Measurements from ENCODE around the gene DTX4. TPM values are rescaled to one million over a fixed set of nuclear protein-coding genes. Genes with fewer than 3 reads are reported as not detected.

The DTX4 gene
- polyA plus RNA-seq, 1 of the 3 experiments (the other 2 are of a cell fraction), result 0.05 TPM

DNA sequence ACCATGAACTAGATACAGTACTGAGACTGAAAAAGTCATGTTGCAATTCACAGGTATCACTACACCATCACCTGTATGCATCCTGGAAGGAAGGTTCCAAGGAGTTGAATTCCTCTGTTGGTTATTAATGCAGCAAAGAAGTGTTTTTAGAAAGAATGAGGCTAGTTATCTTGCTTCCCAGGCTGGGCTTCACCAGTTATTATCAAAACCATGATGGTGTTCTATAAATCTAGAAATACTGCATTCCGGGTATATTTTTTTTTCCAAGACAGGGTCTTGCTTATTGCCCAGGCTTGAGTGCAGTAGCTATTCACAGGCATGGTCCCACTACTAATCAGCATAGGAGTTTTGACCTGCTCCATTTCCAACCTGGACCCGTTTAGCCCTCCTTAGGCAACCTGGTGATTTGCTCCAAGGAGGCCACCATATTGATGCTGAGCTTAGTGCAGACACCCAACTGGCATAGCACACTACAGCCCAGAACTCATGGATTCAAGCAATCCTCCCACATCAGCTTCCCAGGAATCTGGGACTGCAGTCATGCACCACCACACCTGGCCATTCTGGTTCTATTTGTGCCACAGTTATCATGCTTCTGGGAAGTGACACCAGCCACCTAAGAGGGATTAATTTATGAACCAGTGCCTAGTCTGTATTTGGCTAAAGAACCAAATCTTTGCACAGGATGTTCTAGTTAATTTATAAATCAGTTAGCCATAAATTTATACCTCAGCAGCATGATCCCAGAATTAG, 42.4 kb downstream of the DTX4 start:
- no peaks in the 10 kb centered on the region for H3K9me3 ChIP-seq
- H3F3A ChIP-seq (replicated peaks; ENCODE audit: insufficient read depth), result no peaks in the 10 kb centered on the region
- peaks cover 11% of the 10 kb centered on the region; the same call in 1 of the 2 replicates for H3K27me3 ChIP-seq (ENCODE audit: insufficient read depth)
- no peak overlapping the region for H3K9ac ChIP-seq
- no peaks in the 10 kb centered on the region for H3K79me2 ChIP-seq (ENCODE audit: insufficient read depth)
- H3K9me2 ChIP-seq, result no peaks in the 10 kb centered on the region
- no peak for DNase-seq
- no peak overlapping the region for H3K4me2 ChIP-seq
- no peaks in the 10 kb centered on the region for H3K36me3 ChIP-seq (replicated peaks in 1 of 2; ENCODE audit: control insufficient read depth in 1 of 2, insufficient read depth in 2 of 2, low read length in 1 of 2)
- H2AFZ ChIP-seq (ENCODE audit: low read depth), result no peak overlapping the region
- no peak overlapping the region for H3K27ac ChIP-seq (ENCODE audit: low read depth in 2 of 2, low read length in 1 of 2)
- H3K4me1 ChIP-seq (ENCODE audit: control insufficient read depth in 1 of 2, insufficient read depth in 2 of 2, low read depth in 1 of 2, low read length in 1 of 2), result no peaks in the 10 kb centered on the region
- H4K20me1 ChIP-seq (ENCODE audit: insufficient read depth), result no peaks in the 10 kb centered on the region
- no peak overlapping the region for H3K4me3 ChIP-seq (ENCODE audit: low read depth in 2 of 2, low read length in 1 of 2)
- ChIA-PET POLR2A (no interaction called here), CTCF (no interaction called here)
- WGBS (ENCODE audit: low lambda C conversion rate), result 11% methylated on average over 2 of the region's 2 CpGs
- TF ChIP-seq SIN3A (IDR thresholded peaks at IDR 0.05; ENCODE audit: borderline replicate concordance, low read depth, low read length), result no peak
- TF ChIP-seq USF1 (IDR thresholded peaks at IDR 0.05; ENCODE audit: borderline replicate concordance, low read depth), result no peak
- no peak for TF ChIP-seq POLR2AphosphoS5 (IDR thresholded peaks at IDR 0.05; ENCODE audit: low read depth, low read length)
- no peak for TF ChIP-seq NRF1 (IDR thresholded peaks at IDR 0.05; ENCODE audit: low read depth, low read length)
- no peak for TF ChIP-seq MAX (IDR thresholded peaks at IDR 0.05; ENCODE audit: low read depth)
- TF ChIP-seq FOXJ3 (CRISPR knock-in tag; IDR thresholded peaks at IDR 0.05), result no peak
- no peak for TF ChIP-seq EP300 (IDR thresholded peaks at IDR 0.05; ENCODE audit: borderline replicate concordance in 1 of 2, low read depth in 1 of 2, low read length in 1 of 2)
- no peak for TF ChIP-seq CHD2 (IDR thresholded peaks at IDR 0.05; ENCODE audit: low read length, partially characterized antibody)
- TF ChIP-seq GABPA (IDR thresholded peaks at IDR 0.05; ENCODE audit: low read depth), result no peak
- TF ChIP-seq SMC3 (IDR thresholded peaks at IDR 0.05; ENCODE audit: low read depth, low read length), result no peak
- no peak for TF ChIP-seq RFX5 (IDR thresholded peaks at IDR 0.05; ENCODE audit: low read length)
- TF ChIP-seq MXI1 (IDR thresholded peaks at IDR 0.05; ENCODE audit: low read depth, low read length), result no peak
- TF ChIP-seq TCF12 (IDR thresholded peaks at IDR 0.05), result no peak

DNA sequence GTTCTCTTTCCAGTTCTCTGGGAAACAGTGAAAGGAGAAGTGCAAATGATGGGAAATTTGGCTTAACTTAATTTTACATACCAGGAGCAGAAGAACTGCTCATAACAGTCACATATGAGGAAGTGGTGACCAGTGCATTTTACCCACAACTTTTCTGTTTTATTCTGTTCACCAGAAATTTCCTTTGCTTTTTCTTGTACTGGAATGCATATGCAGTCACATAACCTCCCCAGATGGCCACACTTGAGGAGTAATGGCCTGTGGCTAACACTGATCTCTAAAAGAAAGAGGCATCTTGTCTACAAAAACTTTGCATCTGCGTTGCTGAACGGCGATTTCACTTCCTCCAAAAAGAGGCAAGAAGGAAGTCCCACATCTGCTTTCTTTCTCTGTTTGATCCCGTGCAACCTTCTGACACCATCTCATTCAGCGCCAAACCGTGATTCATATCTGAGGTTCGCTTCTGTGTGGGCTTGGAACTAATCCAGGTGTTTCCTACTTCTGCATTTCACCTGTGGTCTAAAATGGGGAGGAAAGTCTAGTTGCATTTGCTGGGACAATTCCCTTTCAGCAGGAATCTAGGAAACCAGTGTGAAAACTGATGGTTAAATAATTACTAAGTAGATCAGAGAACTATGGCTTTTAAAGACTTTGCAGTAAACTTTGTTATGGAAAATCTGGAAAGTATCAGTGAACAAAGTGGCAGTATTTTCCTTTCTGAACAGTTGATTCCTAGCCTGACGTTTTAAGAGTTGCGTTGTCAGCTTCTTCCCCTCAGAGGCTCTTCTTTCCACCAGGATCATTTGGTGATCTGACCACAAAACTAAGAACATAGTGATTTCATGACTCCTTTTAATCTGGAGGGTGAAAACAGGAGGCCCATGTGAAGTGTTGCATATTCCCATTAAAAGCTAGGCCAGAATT, 45.0 kb downstream of the DTX4 start:
- Histone ChIP-seq H3K9me3 (no peaks in the 10 kb centered on the region), H4K20me1 (ENCODE audit: insufficient read depth) (no peaks in the 10 kb centered on the region), H3K4me2 (no peak overlapping the region), H3K4me1 (ENCODE audit: control insufficient read depth in 1 of 2, insufficient read depth in 2 of 2, low read depth in 1 of 2, low read length in 1 of 2) (no peaks in the 10 kb centered on the region), H3K9me2 (no peaks in the 10 kb centered on the region), H3K79me2 (ENCODE audit: insufficient read depth) (no peaks in the 10 kb centered on the region), H3F3A (replicated peaks; ENCODE audit: insufficient read depth) (no peaks in the 10 kb centered on the region), H3K9ac (no peak overlapping the region), H3K27ac (ENCODE audit: low read depth in 2 of 2, low read length in 1 of 2) (no peak overlapping the region), H3K4me3 (ENCODE audit: low read depth in 2 of 2, low read length in 1 of 2) (no peak overlapping the region), H2AFZ (ENCODE audit: low read depth) (no peak overlapping the region), H3K36me3 (replicated peaks in 1 of 2; ENCODE audit: control insufficient read depth in 1 of 2, insufficient read depth in 2 of 2, low read length in 1 of 2) (no peaks in the 10 kb centered on the region), H3K27me3 (ENCODE audit: insufficient read depth) (peaks cover 11% of the 10 kb centered on the region; the same call in 1 of the 2 replicates)
- WGBS (ENCODE audit: low lambda C conversion rate), result 8% methylated on average over 9 of the region's 9 CpGs
- TF ChIP-seq TCF12 (IDR thresholded peaks at IDR 0.05), result peak; percentile 17; the same call in 1 of the 2 replicates
- no peak for TF ChIP-seq TAF1 (IDR thresholded peaks at IDR 0.05; ENCODE audit: borderline replicate concordance, low read depth, low read length)
- no peak for TF ChIP-seq RCOR1 (IDR thresholded peaks at IDR 0.05; ENCODE audit: low read length)
- 0 out of 2 replicates have a peak, but pooled peaks have one; percentile 10 for TF ChIP-seq PBX3 (IDR thresholded peaks at IDR 0.05)
- DNase-seq, result no peak
- ChIA-PET CTCF (interaction anchor here (1.8 to 3.0 kb wide), 2 partner anchors 11 to 45 kb away, joined by 5 to 9 read pairs; partner anchors contain the start of gene DTX4), POLR2A (no interaction called here)
